ENCODE measurements around the gene NEURL4.

Gene NEURL4

GRCh38 chr17:7313890-7314718 is 15.0 kb downstream of the NEURL4 start:
- Mint-ChIP-seq H3K9me3 (no peaks in the 10 kb centered on the region), H3K36me3 (ENCODE audit: insufficient read depth) (peaks cover 61% of the 10 kb centered on the region), H3K4me3 (peak overlapping the region; percentile 94), H3K27me3 (no peaks in the 10 kb centered on the region), H3K4me1 (peaks cover 67% of the 10 kb centered on the region), H3K27ac (ENCODE audit: low read depth) (peak overlapping the region; percentile 93)
- no peak for DNase-seq (ENCODE audit: low spot score in 2 of 2)
- ATAC-seq (replicated peaks; ENCODE audit: extremely low read depth, poor library complexity, severe bottlenecking) = no peak

GRCh38 chr17:7313088-7313889 is 15.8 kb downstream of the NEURL4 start:
- H3K27ac Mint-ChIP-seq (ENCODE audit: low read depth) = peak overlapping the region; percentile 73
- H3K9me3 Mint-ChIP-seq = no peaks in the 10 kb centered on the region
- no peak for DNase-seq (ENCODE audit: low spot score in 2 of 2)
- ATAC-seq (replicated peaks; ENCODE audit: extremely low read depth, poor library complexity, severe bottlenecking) = no peak
- H3K4me1 Mint-ChIP-seq = peaks cover 73% of the 10 kb centered on the region
- H3K4me3 Mint-ChIP-seq = peak overlapping the region; percentile 94
- no peaks in the 10 kb centered on the region for H3K27me3 Mint-ChIP-seq
- H3K36me3 Mint-ChIP-seq (ENCODE audit: insufficient read depth) = peaks cover 67% of the 10 kb centered on the region

GRCh38 chr17:7312432-7313087 is 16.6 kb downstream of the NEURL4 start:
- H3K27me3 Mint-ChIP-seq = no peaks in the 10 kb centered on the region
- DNase-seq (ENCODE audit: low spot score in 2 of 2) (no peak), ATAC-seq (replicated peaks; ENCODE audit: extremely low read depth, poor library complexity, severe bottlenecking) (no peak)
- H3K27ac Mint-ChIP-seq (ENCODE audit: low read depth) = peak overlapping the region; percentile 73
- no peaks in the 10 kb centered on the region for H3K9me3 Mint-ChIP-seq
- H3K4me3 Mint-ChIP-seq = peak overlapping the region; percentile 94
- H3K4me1 Mint-ChIP-seq = peaks cover 73% of the 10 kb centered on the region
- H3K36me3 Mint-ChIP-seq (ENCODE audit: insufficient read depth) = peaks cover 67% of the 10 kb centered on the region

GRCh38 chr17:7311110-7311705 is 17.9 kb downstream of the NEURL4 start:
- Mint-ChIP-seq H3K27ac (ENCODE audit: low read depth) (peak overlapping the region; percentile 95), H3K9me3 (no peaks in the 10 kb centered on the region), H3K4me1 (peaks cover 69% of the 10 kb centered on the region), H3K27me3 (no peaks in the 10 kb centered on the region), H3K36me3 (ENCODE audit: insufficient read depth) (peaks cover 76% of the 10 kb centered on the region), H3K4me3 (peak overlapping the region; percentile 79)
- no peak for ATAC-seq (replicated peaks; ENCODE audit: extremely low read depth, poor library complexity, severe bottlenecking)
- DNase-seq (ENCODE audit: low spot score in 2 of 2) = no peak

GRCh38 chr17:7309628-7310027 is 19.5 kb downstream of the NEURL4 start:
- no peak for ATAC-seq (replicated peaks; ENCODE audit: extremely low read depth, poor library complexity, severe bottlenecking)
- DNase-seq (ENCODE audit: low spot score in 2 of 2) = no peak
- no peaks in the 10 kb centered on the region for H3K9me3 Mint-ChIP-seq
- H3K4me1 Mint-ChIP-seq = peaks cover 57% of the 10 kb centered on the region
- H3K4me3 Mint-ChIP-seq = peak overlapping the region; percentile 79
- no peaks in the 10 kb centered on the region for H3K27me3 Mint-ChIP-seq
- peak overlapping the region; percentile 95 for H3K27ac Mint-ChIP-seq (ENCODE audit: low read depth)
- peaks cover 70% of the 10 kb centered on the region for H3K36me3 Mint-ChIP-seq (ENCODE audit: insufficient read depth)

GRCh38 chr17:7308625-7309433 is 20.3 kb downstream of the NEURL4 start:
- Mint-ChIP-seq H3K36me3 (ENCODE audit: insufficient read depth) (peaks cover 63% of the 10 kb centered on the region), H3K4me3 (peak overlapping the region; percentile 79), H3K27me3 (no peaks in the 10 kb centered on the region), H3K27ac (ENCODE audit: low read depth) (peak overlapping the region; percentile 95), H3K4me1 (peaks cover 49% of the 10 kb centered on the region), H3K9me3 (no peaks in the 10 kb centered on the region)
- peak; percentile 40 for ATAC-seq (replicated peaks; ENCODE audit: extremely low read depth, poor library complexity, severe bottlenecking)
- DNase-seq (ENCODE audit: low spot score in 2 of 2) = peak; percentile 67 to 89

GRCh38 chr17:7307686-7308624 is 21.2 kb downstream of the NEURL4 start:
- ATAC-seq (replicated peaks; ENCODE audit: extremely low read depth, poor library complexity, severe bottlenecking) (peak; percentile 7), DNase-seq (ENCODE audit: low spot score in 2 of 2) (peak in 1 of 2 donors; percentile 49)
- Mint-ChIP-seq H3K9me3 (no peaks in the 10 kb centered on the region), H3K4me3 (peak overlapping the region; percentile 79), H3K27ac (ENCODE audit: low read depth) (peak overlapping the region; percentile 95), H3K36me3 (ENCODE audit: insufficient read depth) (peaks cover 54% of the 10 kb centered on the region), H3K4me1 (peaks cover 40% of the 10 kb centered on the region), H3K27me3 (no peaks in the 10 kb centered on the region)

GRCh38 chr17:7306911-7307685 is 22.0 kb downstream of the NEURL4 start, which contains the start of gene EIF5A:
Gene EIF5A (plus strand): TSS chr17:7307628. CDS start chr17:7309636, 2,008 bp downstream.
- ATAC-seq (replicated peaks; ENCODE audit: extremely low read depth, poor library complexity, severe bottlenecking) (peak; percentile 65), DNase-seq (ENCODE audit: low spot score in 2 of 2) (peak; percentile 99)
- Mint-ChIP-seq H3K36me3 (ENCODE audit: insufficient read depth) (peaks cover 46% of the 10 kb centered on the region), H3K27ac (ENCODE audit: low read depth) (peak within 1 kb of the TSS; percentile 95), H3K9me3 (no peaks in the 10 kb centered on the region), H3K4me3 (peak within 1 kb of the TSS; percentile 79), H3K27me3 (no peaks in the 10 kb centered on the region), H3K4me1 (peaks cover 34% of the 10 kb centered on the region)

- H3K4me1 Mint-ChIP-seq = peaks cover 7% of the 10 kb centered on the region
- no peak for ATAC-seq (replicated peaks; ENCODE audit: extremely low read depth, poor library complexity, severe bottlenecking)
- no peaks in the 10 kb centered on the region for H3K9me3 Mint-ChIP-seq
- H3K4me3 Mint-ChIP-seq = no peak overlapping the region
- H3K27ac Mint-ChIP-seq (ENCODE audit: low read depth) = no peak overlapping the region
- no peak for DNase-seq (ENCODE audit: low spot score in 2 of 2)
- no peaks in the 10 kb centered on the region for H3K27me3 Mint-ChIP-seq
- H3K36me3 Mint-ChIP-seq (ENCODE audit: insufficient read depth) = peaks cover 21% of the 10 kb centered on the region
Measured at GRCh38 chr17:7304179-7304578, 25.0 kb downstream of the NEURL4 start.

- Mint-ChIP-seq H3K36me3 (ENCODE audit: insufficient read depth) (peaks cover 7% of the 10 kb centered on the region), H3K4me1 (peaks cover 7% of the 10 kb centered on the region), H3K27ac (ENCODE audit: low read depth) (no peak overlapping the region)
Measured at GRCh38 chr17:7296189-7296861, 32.8 kb downstream of the NEURL4 start.

More at GRCh38 chr17:7296189-7296861, 32.8 kb downstream of the NEURL4 start:
- no peaks in the 10 kb centered on the region for H3K9me3 Mint-ChIP-seq
- H3K27me3 Mint-ChIP-seq = peaks cover 35% of the 10 kb centered on the region
- no peak for ATAC-seq (replicated peaks; ENCODE audit: extremely low read depth, poor library complexity, severe bottlenecking)
- no peak overlapping the region for H3K4me3 Mint-ChIP-seq
- peak in 1 of 2 donors; percentile 60 for DNase-seq (ENCODE audit: low spot score in 2 of 2)
